Measurements from ENCODE around the gene TMCC1.
"Not testable (repeated sequence)": the region's sequence is repeated elsewhere in the genome, so short reads cannot be mapped to it uniquely, and the experiment has no call there.

Gene TMCC1

GRCh38 chr3:129770604-129771003, 122.9 kb downstream of the TMCC1 start:
- DNase-seq (ENCODE audit: low read depth) = no peak

- no peak for DNase-seq (ENCODE audit: low read depth)
Measured at GRCh38 chr3:129769616-129770015, 123.9 kb downstream of the TMCC1 start.

DNA sequence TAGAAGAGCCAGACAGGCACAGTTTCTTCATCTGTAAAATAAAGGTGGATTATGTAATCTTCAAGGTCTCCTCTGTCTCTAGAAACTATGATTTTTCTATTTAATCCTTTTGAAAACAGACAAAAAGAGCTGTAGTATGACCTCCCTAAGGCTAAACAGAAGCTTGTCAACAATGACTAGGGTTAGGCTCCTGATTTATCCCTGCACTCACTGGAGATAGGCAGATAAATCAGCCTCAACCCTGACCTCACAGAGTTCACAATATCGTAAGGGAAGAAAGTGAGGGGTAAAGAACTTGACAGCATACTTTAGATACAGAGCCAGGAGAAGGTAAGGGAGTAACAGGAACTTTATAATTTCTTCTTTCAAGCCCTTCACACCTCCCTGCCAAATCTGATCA, 124.8 kb downstream of the TMCC1 start:
- no peak for DNase-seq (ENCODE audit: low read depth)

- DNase-seq (ENCODE audit: low read depth) = no peak
Measured at GRCh38 chr3:129766135-129766534, 127.4 kb downstream of the TMCC1 start.

- no peak for DNase-seq (ENCODE audit: low read depth)
Measured at GRCh38 chr3:129764090-129764489, 129.4 kb downstream of the TMCC1 start.

GRCh38 chr3:129758785-129759320, 134.7 kb downstream of the TMCC1 start:
- DNase-seq (ENCODE audit: low read depth) = peak; percentile 43

DNA sequence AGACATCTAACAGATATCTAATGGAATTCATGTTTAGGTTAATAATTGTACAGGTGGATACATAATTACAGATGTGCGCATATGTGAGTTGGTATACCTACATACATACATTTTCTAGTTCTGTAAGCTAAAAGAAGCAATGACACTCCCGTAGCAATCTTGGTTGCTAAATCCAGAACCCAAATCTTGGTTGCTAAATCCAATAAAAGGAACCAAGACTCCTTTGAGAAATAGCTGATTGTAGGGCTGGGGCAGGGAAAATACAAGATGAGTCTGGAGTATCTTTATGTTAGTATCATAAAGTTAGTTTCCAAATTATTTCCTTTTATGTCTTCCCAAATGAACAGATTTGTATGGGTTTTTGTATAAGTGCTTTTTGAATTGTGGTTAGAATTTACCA, 135.2 kb downstream of the TMCC1 start:
- DNase-seq (ENCODE audit: low read depth) = no peak

DNA sequence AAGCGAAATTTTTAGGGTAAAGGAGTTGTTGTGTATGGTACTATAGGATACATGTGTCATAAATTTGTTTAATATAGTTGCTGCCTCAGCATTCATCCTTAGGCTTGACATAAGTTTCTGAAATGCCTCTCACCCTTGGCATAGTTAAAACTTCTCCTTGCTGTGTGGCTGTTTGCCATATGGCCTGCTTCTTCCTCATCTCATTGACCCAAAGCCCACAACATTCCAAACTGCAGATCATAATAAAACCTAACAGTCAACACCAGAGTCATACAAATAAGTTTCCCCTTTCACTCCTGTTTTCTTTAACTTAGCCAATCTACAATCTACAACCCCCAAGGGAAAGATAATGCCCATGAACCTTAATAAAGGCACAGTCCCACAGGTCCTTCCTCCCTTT, 136.6 kb downstream of the TMCC1 start:
- DNase-seq (ENCODE audit: low read depth) = peak; percentile 89

GRCh38 chr3:129751105-129751504, 142.4 kb downstream of the TMCC1 start:
- not testable (repeated sequence) for DNase-seq (ENCODE audit: low read depth)

GRCh38 chr3:129749692-129750091, 143.8 kb downstream of the TMCC1 start:
- DNase-seq (ENCODE audit: low read depth) = no peak

GRCh38 chr3:129747992-129748391, 145.5 kb downstream of the TMCC1 start:
- no peak for DNase-seq (ENCODE audit: low read depth)

GRCh38 chr3:129747136-129747535, 146.4 kb downstream of the TMCC1 start:
- no peak for DNase-seq (ENCODE audit: low read depth)

GRCh38 chr3:129746629-129747028, 146.9 kb downstream of the TMCC1 start:
- DNase-seq (ENCODE audit: low read depth) = no peak

DNA sequence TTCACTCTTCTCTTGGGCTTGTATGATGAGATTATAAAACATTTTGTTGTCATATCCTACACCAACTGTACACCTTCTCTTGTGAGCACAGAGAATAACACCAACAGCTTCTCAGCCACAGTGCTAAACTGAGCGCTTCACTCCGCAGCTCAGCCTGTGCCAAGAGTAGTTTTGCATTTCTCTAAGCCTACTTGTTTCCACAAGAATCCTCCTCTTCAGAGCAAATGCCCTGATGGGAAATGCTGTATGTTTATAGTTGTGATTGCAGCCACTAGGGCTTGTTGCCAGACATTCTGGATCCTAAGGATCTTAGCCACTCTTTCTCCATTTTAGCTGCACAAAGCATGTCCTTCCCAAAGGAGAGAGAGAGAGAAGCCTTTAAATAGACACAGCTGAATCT, 148.3 kb downstream of the TMCC1 start:
- peak; percentile 80 for DNase-seq (ENCODE audit: low read depth)

- DNase-seq (ENCODE audit: low read depth) = no peak
Measured at GRCh38 chr3:129741794-129742193, 151.7 kb downstream of the TMCC1 start.

DNA sequence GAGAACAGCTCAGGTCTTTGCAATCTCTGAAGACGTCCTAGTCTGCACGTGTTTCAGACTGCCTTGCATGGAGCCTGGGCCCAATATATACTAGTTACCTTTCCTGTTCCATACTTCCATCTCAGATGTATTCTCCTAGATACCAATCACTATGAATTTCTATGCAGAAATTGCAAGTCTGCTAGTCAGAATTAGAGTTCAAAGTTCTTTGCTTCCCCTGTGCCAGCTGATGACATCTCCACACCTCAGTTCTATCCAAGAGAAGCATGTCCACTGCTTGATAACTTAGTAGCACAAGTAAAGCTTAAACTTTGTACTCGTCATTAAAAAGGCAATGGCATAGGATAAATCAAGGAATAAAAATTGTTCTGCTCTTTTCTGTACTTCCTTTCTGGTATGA, 153.4 kb downstream of the TMCC1 start:
- no peak for DNase-seq (ENCODE audit: low read depth)

- no peak for DNase-seq (ENCODE audit: low read depth)
Measured at GRCh38 chr3:129739634-129740033, 153.9 kb downstream of the TMCC1 start.

DNA sequence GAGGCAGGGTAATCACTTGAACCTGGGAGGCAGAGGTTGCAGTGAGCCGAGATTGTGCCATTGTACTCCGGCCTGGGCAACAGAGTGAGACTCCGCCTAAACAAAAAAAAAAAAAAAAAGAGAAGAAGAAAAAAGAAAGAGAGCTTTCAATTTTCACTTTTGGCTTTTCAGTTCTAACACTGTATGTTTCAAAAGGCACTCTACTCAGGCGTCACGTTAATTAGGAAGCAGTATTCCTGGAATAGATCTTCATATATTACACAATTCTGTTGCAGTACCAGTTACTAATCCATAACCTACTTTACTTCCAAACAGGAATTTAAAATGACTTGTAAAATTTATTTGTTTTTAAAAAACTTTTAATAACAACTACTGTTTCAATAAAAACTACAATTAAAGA, 155.3 kb downstream of the TMCC1 start:
- peak; percentile 3 for DNase-seq (ENCODE audit: low read depth)

DNA sequence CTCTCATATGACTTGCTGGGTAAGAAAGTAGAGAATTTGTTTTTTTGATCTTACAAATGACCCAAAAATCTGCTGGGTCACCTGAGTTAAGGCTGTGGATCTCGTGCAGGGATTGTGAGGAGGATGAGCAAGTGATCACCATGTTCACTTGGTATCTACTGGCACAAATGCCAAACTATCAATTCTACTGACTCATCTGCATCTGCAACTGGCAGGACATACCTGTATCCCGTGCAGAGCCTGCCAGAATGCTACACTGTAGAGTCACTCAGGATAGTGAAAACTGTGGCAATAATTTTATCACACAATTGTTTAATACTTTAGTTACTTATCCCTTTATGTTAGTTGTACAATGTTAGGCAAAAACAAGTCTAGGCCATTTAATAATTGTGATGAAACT, 157.4 kb downstream of the TMCC1 start:
- DNase-seq (ENCODE audit: low read depth) = no peak

DNA sequence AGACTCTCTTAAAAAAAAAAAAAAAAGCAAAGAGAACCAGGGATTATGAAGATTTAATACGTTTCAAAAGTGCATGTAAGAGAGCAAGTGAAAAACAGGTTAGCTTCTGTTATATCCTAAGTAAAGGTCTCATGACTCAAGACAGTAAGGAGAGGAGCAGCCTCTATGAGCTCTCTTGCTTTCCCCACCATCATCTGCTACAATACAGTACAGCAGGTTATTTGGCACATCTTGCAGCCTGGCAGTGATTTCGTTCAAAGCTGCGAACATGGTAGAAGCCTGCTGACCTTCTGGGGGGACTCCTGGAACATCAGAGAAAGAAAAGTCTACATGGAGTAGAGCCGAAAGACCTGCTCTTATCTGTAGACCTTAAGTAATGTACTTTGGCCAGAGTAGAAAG, 157.9 kb downstream of the TMCC1 start:
- DNase-seq (ENCODE audit: low read depth) = no peak

GRCh38 chr3:129734449-129734848, 159.1 kb downstream of the TMCC1 start:
- DNase-seq (ENCODE audit: low read depth) = no peak

DNA sequence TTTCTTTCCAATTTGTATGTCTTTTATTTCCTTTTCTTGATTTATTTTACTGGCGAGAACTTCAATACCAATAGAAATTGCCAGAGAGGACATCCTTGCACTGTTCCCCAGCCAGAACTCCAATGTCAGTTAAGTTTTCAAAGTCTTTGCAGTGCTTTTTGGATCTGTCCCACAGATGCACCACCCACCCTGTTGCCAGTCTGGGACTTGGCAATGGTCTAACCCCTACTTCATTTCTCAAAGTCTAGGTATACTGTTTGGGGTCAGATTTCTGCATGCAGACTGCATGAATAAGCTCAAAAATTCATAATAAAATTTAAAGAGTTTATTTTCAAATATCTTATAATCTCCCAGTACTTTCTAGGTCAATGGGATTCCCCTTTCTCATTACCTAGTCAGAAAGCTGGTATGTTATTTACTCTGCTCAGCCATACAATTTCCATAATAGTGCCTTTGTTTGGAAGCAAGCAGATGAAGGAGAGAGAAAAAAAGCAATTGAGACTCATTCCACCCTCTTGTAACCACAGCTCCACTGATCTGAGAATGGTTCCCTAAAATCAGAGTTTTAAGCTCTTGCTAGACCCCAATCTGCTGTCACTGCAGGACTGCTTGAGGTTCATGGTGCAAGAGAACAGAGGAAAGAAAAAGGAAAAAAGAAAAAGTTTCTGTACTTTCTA, 161.2 kb downstream of the TMCC1 start:
- DNase-seq (ENCODE audit: low read depth) = no peak

GRCh38 chr3:129727707-129728106, 165.8 kb downstream of the TMCC1 start:
- peak; percentile 34 for DNase-seq (ENCODE audit: low read depth)

All from fibroblast of gingiva (primary cell).